Fibroblast of skin of right quadriceps (primary cell): ENCODE measurements around the gene CLDN1.

Experiments
- DNase-seq: peaks from one replicate; pipeline ENCODE4 v3.0.0-alpha.2; 2013

The CLDN1 gene

DNA sequence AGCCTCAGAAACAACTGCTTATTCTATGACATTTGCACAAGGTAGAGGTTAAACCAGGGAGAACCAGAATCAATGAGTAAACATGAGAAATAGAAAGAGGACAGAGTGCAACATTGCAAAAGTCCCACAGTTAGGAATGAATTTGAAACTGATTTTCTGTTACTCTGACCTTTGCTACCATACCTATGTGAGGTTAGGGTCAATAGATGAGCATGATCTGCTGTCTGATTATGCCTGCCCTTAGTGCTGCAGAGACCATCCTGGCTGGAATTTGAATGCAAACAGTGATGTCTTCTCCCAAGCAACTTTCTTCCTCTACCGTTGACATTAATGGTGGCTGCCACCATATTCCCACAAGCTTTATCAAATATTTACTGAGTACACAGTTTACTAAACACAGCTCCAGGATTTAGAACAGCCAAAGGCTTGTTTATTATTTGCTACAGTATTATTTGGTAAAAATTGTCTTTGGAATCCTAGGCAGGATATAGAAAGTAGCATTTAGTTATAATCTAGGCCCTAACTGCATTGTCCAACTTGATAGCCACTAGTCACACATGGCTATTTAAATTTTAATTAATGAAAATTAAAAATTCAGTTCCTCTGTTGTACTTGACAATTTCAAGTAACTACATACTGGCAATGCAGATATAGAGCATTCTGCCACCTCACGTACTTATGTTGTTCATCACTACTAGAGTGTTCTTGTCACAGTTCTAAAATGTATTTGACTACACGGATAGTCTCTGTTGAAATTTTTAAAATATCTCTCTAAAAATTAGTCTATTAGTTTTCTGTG is 8.9 kb upstream of the CLDN1 start:
- DNase-seq = no peak

GRCh38 chr3:190326930-190327329 is 4.7 kb upstream of the CLDN1 start:
- peak; percentile 71 for DNase-seq

GRCh38 chr3:190326361-190326760 is 4.1 kb upstream of the CLDN1 start:
- no peak for DNase-seq

DNA sequence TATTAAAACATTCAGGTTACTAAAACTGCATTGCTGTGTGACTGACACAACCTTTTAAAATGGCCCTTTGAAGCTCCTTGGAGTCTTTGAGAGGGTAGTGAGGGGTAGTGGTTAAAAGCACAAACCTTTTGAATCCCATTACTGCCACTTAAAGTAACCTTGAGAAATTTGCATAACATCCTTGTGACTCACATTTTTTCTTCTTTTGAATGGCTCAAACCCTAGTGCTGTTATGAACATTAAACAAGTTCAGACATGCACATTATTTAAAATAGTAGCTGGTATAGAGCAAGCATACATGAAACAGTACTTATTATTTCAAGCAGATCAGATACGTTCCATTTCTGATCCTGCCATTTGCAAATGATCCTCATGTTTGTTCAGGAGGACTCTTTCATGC is 3.7 kb upstream of the CLDN1 start:
- peak; percentile 64 for DNase-seq

DNA sequence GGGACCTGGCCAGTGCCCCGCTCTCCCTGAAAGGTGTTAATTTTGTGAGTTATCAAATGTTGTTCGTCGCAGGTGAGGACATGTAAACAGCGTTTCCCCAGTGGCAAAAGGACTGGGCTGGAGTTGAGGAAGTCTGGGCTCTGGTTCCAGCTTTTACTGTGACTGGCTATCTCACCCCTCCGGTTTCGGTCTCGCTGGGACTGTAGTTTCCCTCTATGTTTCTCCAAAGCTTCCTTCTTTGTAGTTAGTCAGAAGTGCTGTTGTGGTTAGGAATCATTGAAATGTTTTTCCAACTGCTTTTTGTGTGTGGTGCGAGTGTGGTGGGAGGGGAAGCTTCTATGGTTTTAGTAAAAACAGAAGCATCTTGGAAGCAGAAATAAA is 990 bp upstream of the CLDN1 start:
- peak; percentile 9 for DNase-seq

GRCh38 chr3:190322604-190323245 is 479 bp upstream of the CLDN1 start:
- DNase-seq = peak; percentile 31

DNA sequence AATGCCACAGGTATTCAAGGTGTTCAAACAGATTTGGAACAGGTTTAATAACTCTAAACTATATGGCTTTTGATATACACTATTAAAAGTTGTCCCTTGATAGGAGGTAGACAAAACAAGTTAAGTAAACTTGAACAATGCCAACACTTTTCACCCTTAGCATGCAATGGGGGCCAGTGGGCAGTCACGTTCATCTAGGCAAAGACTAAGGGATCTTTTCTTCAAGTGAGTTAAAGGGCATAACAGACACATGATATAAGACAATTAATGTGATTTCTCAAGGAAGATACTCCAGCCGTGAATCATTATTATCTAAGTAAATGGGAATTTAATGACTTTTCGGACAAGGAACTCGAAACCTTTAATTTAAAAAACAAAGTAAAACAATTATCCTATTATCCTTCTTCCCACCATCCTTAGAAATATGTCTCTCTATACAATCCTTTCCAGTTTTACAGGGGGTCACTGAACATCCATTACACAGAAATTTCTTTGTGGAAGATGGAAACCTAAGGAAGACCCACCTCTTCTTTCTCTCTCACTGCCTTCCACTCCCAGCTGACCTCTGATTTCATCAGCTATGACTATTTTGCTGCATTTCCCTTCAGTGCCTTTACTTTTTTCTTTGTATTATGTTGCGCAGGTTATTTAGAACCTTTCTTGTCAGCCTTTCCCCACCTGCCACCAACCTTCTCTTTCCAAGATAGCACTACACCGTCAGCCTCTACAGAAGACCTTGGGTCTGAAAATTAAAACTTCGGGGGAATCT is 1.5 kb downstream of the CLDN1 start:
- no peak for DNase-seq

GRCh38 chr3:190319660-190320059 is 2.6 kb downstream of the CLDN1 start:
- no peak for DNase-seq

- DNase-seq = no peak
Measured at GRCh38 chr3:190318666-190319065, 3.6 kb downstream of the CLDN1 start.

GRCh38 chr3:190314741-190315140 is 7.5 kb downstream of the CLDN1 start:
- no peak for DNase-seq

GRCh38 chr3:190309414-190309813 is 12.8 kb downstream of the CLDN1 start:
- no peak for DNase-seq

DNA sequence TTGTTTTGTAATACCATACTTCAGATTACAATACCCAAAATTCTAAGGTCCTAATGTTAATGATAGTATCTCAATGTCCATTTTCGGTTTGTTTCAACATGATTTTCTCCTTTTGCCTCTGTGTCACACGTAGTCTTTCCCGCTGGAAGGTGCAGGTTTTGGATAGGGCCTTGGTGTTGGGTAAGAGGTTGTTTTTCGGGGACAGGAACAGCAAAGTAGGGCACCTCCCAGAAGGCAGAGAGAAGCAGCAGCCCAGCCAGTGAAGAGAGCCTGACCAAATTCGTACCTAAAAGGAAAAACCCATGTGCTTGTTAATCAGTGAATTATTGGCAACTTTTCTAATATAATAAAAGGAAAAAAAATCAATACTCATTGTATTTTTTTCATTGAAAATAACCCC is 14.1 kb downstream of the CLDN1 start:
- no peak for DNase-seq

DNA sequence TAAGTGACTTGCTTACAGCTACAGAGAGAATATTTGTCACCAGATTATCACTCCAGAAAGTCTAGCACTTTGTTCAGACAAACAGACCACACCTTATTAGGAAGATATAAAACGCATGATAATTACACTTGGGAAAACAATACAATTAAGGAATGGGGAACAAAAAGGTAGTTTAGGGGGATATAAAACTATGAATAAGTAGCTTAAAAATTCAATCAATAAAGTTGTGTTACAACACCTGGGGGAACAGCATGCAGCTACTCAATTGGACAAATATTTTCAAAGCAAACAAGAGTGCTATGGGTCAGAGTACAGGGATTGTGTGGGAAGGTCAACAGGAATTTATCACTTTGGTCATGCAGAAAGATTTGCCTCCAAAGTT is 15.1 kb downstream of the CLDN1 start:
- DNase-seq = no peak

DNA sequence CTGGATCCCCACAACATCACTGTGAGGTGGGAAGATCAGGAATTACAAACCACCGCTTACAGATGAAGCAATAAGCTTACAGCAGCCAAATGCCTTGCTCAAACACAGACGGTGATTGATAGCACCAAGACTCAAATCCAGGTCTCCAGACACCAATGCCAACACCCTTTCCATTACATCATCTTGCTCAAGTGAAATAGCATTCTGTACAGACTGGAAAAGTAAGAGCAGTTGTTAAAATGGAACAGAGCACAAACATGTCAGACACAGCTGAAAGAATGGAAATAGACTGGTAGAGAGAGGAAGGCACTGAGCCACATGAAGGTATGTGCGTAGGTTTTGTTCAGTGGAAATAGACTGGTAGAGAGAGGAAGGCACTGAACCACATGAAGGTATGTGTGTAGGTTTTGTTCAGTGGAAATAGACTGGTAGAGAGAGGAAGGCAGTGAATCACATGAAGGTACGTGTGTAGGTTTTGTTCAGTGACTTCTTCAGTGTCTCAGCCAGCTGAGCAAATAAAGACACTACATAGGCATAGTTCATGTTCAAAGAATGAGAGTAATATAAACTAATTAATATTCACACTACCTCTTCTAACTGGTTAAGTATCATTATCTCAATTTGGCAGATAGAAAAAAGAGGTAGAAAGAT is 15.6 kb downstream of the CLDN1 start:
- DNase-seq = peak; percentile 52

DNA sequence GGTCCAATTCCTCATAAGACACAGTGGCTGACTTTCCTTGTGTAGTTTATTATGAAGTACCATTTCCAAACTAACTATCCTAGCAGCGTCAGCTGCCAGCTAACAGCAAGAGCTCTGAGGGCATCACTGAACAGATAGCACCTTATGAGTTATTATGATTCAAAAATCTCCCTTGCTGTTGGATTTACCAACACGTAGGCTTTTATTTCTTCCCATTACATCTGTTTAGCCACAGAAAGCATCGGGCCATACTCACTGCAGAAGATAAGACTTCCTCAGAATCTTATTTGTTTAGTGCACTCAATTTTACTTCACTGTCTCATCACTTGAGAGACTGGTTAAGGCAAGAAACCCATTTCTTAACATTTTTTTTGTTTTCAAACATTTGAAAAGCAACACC is 16.2 kb downstream of the CLDN1 start:
- no peak for DNase-seq

DNA sequence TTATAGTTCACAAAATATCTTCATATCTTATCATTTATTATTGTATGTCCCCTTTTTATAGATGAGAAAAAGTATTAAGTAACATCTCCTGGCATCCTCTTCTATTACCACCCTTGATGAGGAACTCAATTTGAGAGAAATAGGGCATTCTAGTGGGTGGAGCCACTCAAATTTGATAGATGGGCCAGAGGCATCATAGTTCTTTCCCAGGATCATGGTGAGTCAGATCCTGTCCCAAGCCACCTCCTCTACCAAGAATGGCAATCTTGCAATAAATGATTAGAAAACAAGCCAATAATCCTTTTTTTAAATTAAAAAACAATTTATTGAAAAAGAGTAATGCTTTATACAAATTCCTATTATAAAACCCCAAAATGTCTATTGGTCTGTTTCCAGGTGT is 16.8 kb downstream of the CLDN1 start:
- DNase-seq = no peak

DNA sequence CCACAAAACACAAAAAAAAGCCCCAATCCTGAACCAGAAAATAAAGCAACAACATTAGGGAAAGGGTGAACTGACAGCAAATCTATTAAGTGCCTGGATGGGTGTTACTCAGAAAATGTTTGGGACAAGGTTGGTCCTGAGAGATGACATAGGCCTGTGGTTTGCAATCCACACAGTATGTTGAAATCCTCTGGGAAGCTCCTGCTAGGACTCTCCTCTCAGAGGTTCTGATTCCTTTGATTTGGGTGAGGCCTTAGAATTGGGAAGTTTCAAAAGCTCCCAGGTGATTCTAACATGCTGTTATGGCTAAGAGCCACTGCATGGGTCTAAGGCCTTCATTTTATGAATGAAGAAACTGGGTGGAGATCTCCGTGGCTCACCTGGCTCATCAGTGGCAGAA is 18.4 kb downstream of the CLDN1 start:
- no peak for DNase-seq

- peak; percentile 55 for DNase-seq
Measured at GRCh38 chr3:190302212-190302867, 19.9 kb downstream of the CLDN1 start.

DNA sequence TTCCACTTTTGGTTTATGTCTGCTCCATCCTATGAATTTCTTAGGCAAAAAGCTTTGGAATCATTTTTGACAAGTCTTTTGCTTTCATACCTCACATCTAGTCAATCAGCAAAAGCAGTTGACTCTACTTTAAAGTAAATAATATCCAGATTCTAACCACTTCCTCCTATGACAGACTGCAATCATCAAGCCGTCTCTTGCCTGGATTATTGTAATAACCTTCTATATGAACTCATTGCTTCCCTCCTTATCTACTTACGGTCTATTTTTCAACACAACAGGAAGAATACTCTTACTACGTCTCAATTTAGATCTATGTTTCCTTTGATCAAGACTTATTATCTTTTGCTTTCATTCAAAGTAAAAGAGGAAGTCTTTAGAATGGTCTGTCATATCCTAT is 20.7 kb downstream of the CLDN1 start:
- DNase-seq = no peak

GRCh38 chr3:190299969-190300368 is 22.3 kb downstream of the CLDN1 start:
- DNase-seq = no peak

GRCh38 chr3:190294030-190294429 is 28.2 kb downstream of the CLDN1 start:
- no peak for DNase-seq

DNA sequence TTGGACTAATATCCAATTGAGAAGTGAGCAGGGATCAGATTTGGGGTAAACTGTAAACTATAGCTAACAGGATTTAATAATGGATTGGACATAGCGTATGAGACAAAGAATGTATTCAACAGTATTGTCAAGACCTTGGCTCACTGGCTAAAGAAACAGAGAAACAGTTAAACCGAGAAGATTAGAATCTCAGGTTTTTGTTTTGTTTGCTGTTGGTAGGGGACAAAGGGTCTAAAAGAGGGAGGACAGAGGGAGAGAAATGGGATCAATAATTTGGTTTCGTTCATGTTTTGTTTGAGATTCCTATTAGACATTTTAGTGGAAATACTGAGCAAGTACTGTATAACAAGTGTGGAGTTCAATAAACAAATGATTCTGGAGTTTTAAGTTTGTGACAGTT is 28.6 kb downstream of the CLDN1 start:
- no peak for DNase-seq

DNA sequence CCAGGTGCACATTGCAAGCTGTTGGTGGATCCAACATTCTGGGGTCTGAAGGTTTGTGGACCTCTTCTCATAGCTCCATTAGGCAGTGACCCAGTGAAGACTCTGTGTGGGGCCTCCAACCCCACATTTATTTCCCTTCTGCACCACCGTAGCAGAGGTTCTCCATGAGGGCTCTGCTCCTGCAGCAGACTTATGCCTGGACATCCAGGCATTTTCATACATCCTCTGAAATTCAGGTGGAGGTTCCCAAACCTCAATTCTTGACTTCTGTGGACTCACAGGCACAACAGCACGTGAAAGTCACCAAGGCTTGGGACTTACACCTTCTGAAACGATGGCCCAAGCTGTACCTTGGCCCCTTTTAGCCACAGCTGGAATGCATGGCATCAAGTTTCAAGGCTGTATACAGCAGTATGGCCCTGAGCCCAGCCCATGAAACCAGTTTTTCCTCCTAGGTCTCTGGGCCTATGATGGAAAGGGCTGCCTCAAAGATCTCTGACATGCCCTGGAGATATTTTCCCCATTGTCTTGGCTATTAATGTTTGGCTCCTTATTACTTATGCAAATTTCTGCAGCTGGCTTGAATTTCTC is 30.2 kb downstream of the CLDN1 start:
- DNase-seq = no peak
